OCI-LY1 (cell line): Measurements from ENCODE around the gene CTNND2.

Source experiments
- EZH2 ChIP-seq: fragments of 200-600 bp; sonication (generic), shearing (Covaris generic); IDR thresholded peaks from 2 replicates; pipeline ENCODE4 v1.8.0; 2017; ENCODE audit warnings: borderline replicate concordance, mixed run types, mild to moderate bottlenecking, antibody characterized with exemption, low read length, moderate library complexity, mixed read lengths
- TF ChIP-seq, protein P1 (sequence below): fragments of 200-600 bp; sonication (generic), shearing (Covaris generic); IDR thresholded peaks from 2 replicates; pipeline ENCODE4 v1.5.1; 2017; ENCODE audit warnings: mild to moderate bottlenecking, antibody characterized with exemption, low read length, moderate library complexity, mixed read lengths

GRCh38 chr5:11197726-11198125 lies 706.5 kb downstream of the CTNND2 start:
- TF ChIP-seq, protein P1, sequence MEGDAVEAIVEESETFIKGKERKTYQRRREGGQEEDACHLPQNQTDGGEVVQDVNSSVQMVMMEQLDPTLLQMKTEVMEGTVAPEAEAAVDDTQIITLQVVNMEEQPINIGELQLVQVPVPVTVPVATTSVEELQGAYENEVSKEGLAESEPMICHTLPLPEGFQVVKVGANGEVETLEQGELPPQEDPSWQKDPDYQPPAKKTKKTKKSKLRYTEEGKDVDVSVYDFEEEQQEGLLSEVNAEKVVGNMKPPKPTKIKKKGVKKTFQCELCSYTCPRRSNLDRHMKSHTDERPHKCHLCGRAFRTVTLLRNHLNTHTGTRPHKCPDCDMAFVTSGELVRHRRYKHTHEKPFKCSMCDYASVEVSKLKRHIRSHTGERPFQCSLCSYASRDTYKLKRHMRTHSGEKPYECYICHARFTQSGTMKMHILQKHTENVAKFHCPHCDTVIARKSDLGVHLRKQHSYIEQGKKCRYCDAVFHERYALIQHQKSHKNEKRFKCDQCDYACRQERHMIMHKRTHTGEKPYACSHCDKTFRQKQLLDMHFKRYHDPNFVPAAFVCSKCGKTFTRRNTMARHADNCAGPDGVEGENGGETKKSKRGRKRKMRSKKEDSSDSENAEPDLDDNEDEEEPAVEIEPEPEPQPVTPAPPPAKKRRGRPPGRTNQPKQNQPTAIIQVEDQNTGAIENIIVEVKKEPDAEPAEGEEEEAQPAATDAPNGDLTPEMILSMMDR, result no peak
- no peak for TF ChIP-seq EZH2
